Esophagus squamous epithelium (tissue), 4 donors: ENCODE results near the gene SNX14.

Source experiments
- POLR2A ChIP-seq, 4 donors: fragments of 450-650 bp; IDR thresholded peaks; one replicate each; pipeline ENCODE4 v1.6.1; 2017; ENCODE audit warnings: antibody characterized with exemption in 4 of 4, mild to moderate bottlenecking in 4 of 4, moderate library complexity in 3 of 4
- TF ChIP-seq, protein P1 (sequence below), 6 experiments: fragments of 450-650 bp in 4 of 6; fragments of 200-600 bp in 2 of 6; sonication (generic) in 2 of 6; IDR thresholded peaks; one replicate each; pipeline ENCODE4 v1.5.1; 2016 to 2019; ENCODE audit warnings: antibody characterized with exemption in 6 of 6, mild to moderate bottlenecking in 4 of 6, moderate library complexity in 4 of 6

DNA sequence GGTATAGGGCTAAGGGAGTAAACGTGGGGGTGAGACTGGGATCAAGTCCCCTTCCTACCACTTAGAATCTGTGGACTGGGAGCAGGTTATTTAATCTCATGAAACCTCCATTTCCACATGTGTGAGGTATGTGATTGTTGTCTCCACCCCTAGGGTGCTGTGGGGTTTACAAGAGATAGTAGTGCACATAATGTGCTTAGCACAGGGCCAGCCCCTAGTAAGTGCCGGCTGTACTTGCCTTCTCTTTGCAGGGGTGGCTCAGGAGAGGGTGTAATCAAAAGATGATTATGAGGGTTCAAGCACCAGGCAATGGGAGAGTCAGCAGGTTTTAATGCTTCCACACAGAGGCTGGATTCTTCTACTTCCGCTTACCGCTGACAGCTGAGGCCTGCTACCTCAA lies 136.9 kb downstream of the SNX14 start:
- TF ChIP-seq POLR2A (IDR thresholded peaks at IDR 0.05): no peak
- TF ChIP-seq, protein P1, sequence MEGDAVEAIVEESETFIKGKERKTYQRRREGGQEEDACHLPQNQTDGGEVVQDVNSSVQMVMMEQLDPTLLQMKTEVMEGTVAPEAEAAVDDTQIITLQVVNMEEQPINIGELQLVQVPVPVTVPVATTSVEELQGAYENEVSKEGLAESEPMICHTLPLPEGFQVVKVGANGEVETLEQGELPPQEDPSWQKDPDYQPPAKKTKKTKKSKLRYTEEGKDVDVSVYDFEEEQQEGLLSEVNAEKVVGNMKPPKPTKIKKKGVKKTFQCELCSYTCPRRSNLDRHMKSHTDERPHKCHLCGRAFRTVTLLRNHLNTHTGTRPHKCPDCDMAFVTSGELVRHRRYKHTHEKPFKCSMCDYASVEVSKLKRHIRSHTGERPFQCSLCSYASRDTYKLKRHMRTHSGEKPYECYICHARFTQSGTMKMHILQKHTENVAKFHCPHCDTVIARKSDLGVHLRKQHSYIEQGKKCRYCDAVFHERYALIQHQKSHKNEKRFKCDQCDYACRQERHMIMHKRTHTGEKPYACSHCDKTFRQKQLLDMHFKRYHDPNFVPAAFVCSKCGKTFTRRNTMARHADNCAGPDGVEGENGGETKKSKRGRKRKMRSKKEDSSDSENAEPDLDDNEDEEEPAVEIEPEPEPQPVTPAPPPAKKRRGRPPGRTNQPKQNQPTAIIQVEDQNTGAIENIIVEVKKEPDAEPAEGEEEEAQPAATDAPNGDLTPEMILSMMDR (IDR thresholded peaks at IDR 0.05): no peak
